Suprapubic skin (tissue), 4 donors: ENCODE results near the gene MLST8.

Experiments
- CTCF ChIP-seq, 2 donors: fragments of 200-600 bp in 1 of 2; fragments of 450-650 bp in 1 of 2; sonication (generic) in 1 of 2; IDR thresholded peaks; one replicate each; pipeline ENCODE4 v1.5.1; 2016 to 2019; ENCODE audit warnings: antibody characterized with exemption in 2 of 2, mild to moderate bottlenecking in 1 of 2, moderate library complexity in 1 of 2
- EP300 ChIP-seq: sonication (generic); formaldehyde crosslinking; IDR thresholded peaks from one replicate; pipeline ENCODE4 v1.6.1; 2017; ENCODE audit warnings: antibody characterized with exemption
- POLR2AphosphoS5 ChIP-seq, 3 donors: sonication (generic); formaldehyde crosslinking; IDR thresholded peaks; one replicate each; pipeline ENCODE4 v1.6.1; 2017; ENCODE audit warnings: antibody characterized with exemption in 3 of 3

- TF ChIP-seq POLR2AphosphoS5 (IDR thresholded peaks at IDR 0.05) (no peak), CTCF (IDR thresholded peaks at IDR 0.05) (no peak), EP300 (no peak)
Observed at GRCh38 chr16:2157480-2158261, 47.6 kb upstream of the MLST8 start.
